GM18502 (cell line): Measurements from ENCODE around the gene FOXP1.

Experiments used
- ATAC-seq: cut with Tn5 transposase; IDR thresholded peaks from one replicate; pipeline ENCODE4 v1.9.1; 2021; ENCODE audit warnings: mild to moderate bottlenecking; ENCODE audit not compliant: unreplicated experiment, poor library complexity

FOXP1 gene

DNA sequence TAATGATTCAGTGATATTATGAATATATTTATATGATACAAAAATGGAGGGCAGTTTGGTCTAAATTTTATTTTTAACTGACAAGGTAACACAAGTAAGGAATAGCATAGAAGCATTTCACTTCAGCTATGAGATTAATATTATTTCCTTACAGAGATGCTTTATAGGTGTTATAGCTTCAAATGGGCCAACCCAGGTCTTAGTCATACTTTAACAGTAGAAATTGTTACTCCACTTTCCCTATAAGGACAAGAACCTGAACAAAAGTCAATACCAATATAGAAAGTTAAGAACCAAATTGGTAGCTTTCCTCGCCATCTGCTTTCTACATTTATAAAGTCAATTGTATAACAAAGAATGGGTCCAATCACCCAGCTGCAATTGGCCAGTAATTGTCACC, 570.6 kb downstream of the FOXP1 start:
- ATAC-seq: no peak

DNA sequence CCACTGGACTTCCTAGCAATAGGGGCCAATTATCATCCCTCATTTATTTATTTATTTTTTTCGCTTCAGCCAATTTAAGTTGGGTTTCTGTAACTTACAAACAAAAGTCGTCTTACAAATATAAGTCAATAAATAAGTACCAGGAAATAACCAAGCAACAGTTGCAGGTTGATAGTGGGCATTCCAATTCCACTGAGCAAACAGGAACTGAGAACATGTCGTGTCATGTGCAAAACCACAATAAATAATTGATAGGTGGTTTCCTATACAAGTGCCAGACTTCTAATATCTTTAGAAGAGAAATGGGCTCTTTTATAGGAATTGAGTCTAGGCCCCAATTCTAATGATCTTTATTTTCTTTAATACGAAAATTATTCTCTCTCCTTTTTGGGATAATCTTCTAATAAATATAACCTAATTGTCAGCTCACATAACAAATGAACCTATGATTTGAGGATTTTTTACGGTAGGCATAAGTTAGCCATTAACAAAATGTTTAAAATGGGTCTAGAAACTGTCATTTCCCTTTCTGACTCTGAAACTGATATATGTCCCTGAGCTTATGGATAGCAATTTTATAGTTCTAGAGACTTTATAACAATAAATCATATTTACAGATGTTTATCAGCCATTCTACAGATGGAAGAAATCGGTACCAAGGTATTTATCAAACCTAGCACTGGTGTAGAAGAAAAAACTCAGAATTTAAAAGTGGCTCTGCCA, 571.8 kb downstream of the FOXP1 start:
- ATAC-seq: peak; percentile 61

DNA sequence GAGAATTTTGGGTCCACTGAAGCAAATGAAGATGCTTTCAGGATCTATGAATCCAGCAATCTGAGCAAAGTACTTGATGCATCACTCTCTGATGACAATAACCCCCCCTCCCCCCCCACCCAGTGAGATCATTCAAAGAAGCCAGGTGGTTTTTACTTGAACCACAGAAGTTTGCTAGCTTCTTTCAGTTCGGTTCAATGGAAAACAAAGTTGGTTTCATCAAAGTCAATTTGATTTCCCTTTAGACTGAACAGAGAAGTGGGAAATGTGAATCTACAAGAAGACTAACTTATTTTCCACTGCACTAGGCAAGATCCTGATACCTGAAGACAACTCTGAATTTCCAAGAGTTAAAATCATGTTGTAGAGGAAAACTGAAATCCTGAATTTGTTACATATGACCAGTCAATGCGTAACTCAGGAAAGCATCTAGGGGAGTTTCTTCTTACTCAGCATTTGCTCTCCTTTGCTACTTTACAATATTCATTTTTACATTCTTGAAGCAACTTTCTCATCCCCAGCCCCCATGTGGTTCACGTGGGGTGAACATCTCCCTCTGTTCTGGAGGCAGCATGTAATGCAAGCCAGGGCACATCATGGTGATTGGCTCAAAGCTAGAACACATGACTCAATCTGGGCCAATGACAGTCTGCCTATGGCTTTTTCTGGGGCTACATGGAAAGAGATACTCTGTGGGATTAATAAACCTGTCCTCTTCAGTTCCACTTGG, 572.6 kb downstream of the FOXP1 start:
- ATAC-seq: peak; percentile 62

DNA sequence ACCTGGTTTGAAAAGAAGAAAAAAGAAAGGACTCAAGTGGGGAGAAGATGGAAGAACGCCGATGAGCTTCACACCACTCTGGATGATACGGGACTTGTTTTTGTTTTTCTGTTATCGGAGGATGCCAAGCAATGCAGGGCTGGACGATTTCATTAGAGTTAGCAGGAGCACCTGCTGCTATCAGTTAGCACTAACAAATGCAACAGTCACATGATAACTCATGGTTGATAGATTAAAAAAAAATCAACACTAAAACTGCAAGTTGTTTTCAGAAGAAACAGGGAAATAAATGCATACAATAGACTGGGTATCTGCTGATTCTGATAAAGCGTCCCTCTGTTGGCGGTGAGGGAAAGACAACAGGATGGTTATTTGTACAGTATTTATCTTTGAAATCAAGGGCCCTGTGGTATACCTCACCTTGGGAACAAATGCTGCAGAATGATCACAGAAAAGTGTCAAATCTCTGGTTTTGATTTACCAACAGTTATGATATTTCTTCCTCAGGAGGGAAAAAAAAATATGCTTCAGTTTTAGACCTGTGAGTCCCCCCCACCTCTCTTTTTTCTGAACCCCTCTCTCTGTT, 575.1 kb downstream of the FOXP1 start:
- no peak for ATAC-seq

DNA sequence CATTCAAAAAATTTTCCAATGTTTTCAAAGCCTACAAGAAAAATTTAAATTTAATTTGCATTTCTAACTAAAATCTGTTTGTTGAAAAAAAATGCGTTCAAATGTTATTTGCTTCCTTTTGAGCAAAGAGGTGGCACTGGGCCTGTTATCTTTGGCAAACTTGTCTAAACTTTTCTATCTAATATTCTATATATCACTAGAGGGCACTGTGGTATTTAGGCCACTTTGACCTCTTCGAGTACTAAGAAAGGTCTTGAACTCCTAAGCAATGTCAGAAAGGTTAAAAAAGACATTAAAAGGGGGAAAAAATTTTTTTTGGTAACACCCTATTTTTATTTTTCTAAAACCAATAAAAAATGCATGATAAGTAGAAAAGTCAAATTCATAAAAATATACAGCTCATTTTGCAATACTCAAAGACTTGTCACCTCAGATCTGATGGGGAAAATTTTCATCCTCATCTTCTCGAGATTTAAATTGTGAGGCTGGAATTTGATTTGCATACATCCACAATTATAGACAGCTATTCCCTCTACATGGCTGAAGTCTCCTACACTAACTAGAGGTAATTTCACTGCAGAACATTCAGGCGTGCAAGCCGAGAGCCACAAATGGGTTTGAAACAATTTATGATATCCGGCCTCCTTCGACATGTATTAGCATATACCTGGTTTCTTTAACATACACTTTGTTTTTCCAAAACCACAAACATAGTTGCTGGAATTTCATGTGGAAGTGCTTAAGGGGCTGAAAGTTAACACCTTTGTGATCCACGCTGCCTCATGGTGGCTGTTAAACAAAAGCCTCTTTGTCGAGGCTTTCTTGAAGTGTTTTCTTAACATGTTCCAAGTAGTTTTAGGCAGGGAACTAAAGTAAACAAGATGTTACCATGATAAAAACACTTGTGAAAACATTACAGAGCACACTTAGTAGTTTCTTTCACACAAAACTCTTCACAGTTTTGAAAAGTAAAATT, 576.4 kb downstream of the FOXP1 start:
- no peak for ATAC-seq

DNA sequence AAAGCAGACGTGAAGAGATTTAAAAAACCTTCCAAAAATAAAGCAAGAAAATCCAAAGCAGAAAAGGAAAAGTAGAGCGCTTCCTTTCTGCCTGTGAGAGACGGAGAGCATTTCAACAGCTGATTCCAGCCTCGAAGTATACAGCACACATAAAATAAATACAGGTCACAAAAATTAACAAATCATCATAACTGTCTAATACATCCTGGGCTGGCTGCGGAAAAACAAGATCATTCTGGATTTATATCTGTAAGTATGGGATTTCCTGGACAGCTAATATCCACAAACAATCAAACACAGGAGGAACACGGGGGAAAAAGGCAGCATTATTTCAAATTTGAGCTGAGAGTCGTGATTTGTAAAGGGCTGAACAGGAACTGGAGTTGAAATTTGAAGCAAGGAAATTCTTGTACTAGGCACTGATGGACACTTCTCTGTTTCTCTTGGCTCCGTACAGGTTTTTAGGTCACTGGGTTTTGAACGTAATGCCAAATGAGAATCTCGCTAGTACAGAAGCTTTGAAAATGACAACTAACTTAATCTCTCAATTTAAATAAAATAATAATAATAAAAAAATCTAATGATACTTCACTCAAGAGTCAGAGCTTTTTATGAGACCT, 577.7 kb downstream of the FOXP1 start:
- no peak for ATAC-seq

DNA sequence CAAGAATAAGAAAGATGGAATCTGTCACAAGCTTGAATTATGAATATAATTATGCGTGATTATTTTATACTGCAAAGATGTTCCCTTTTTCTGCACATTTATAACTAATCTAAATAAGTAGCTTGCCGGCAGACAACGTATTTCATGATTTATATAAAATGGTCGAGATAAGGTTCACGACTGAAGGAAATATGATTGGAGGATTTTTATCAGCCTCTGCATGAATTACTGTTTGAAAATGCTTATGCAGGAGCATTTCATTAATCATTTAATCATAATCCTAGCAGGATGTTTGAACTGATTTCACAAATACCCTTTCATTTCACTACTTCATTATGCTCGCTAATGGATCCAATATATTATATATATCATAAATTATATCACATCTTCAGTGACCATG, 580.0 kb downstream of the FOXP1 start:
- no peak for ATAC-seq

DNA sequence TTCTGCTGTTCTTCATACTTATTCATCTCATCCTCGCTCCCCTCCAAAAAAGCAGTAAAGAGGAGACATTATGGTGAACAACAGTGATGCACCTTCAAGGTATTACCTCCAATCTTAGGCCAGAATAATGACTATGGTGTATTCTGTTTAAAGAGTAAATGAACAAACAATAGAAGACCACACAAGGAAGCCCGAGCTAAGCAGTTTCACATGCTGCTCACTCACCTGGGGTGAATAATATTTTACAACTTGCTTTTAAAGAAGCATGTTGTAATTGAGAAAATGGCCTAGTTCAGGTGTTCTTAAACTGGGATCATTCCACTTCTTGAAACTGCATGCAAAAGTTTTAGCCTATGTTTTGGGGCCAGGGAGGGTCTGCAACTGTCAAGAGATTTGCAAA, 581.2 kb downstream of the FOXP1 start:
- no peak for ATAC-seq

DNA sequence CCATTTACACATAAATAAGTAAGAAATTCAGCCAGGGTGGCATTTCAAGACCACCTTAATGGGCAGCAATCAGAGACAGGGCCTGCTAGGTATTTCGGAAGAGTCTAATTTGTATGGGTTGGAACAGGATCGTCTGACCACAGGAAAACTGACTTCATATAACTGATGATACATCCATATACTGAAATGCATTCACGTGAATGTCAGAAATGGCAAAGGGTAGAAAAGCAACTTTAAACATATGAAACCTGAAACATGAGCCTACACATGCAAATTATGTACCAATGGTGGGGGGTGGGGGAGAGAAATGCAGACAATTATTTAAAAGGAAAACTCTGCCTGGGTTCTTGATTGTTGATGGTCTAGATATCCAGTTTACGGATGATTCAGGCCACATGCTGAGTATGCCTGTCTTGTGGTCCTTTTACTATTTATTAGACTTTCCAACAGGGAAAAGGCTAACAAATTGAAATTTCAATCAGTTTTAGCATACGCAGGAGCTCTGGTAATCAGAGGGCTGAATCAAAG, 582.2 kb downstream of the FOXP1 start:
- no peak for ATAC-seq

DNA sequence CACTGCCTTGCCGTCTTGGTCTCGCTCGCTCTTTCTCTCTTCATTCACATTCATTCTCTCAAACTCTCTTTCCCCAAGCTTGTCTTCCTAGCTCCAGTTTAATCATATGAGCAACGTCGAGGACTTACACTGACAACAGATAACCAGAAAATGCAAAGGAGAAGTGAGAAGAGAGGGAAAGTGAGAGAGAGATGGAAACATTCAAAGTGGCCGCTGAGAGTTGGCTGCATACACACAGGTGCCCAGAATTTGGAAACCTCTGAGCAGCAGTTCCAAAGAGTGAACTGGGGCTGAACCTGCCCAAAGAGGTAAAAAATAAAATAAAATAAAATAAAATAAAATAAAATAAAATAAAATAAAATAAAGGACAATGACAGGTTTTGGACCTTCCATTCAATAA, 583.0 kb downstream of the FOXP1 start:
- ATAC-seq: no peak

DNA sequence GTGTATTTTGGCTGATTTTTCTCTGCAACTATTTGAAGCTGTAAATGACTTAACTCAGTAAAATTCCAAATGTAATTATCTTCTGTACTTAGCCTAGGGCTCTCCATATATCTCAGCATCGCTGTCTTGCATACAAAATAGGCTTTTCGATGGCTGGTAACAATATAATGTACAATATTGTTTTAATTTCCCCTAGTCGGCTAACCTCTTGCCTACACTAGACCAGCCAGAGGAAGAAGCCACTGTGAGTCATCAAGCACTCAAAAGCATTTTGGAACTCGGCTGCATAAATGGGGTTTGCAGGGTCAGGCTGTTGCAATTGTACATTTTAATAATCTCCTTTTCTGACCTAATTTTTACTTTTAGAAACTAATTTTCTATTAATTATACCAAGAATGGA, 583.8 kb downstream of the FOXP1 start:
- ATAC-seq: no peak

DNA sequence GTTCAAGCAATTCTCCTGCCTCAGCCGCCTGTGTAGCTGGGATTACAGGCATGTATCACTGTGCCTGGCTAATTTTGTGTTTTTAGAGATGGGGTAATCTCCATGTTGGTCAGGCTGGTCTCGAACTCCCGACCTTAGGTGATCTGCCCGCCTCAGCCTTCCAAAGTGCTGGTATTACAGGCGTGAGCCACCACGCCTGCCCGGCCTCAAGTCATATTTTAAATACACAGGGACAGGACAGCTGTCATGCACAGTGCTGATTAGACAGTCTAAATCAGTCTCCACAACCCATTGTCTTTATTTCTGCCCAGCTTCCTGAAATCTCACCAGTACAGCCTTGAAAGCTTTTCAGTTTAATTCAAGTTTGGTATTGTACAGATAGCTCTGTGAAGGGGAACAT, 587.4 kb downstream of the FOXP1 start:
- ATAC-seq: no peak

DNA sequence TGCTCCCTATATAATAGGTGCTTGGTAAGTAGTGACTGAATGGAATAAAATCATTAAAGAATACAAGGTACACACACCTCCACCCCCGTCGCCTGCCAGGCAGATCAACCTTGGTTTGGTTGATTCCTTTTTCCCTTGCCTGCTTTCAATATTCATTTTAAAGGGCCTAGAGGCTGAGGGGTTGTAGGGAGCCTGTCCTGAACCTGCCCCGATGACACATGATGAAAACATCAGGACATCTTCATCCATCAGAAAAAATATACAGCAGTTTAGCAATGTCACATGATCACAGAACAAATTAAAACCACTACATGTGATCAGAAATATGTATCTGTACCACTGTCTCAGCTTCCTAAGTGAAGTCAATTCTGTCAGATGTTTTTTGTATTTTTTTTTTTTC, 588.9 kb downstream of the FOXP1 start:
- ATAC-seq: no peak

DNA sequence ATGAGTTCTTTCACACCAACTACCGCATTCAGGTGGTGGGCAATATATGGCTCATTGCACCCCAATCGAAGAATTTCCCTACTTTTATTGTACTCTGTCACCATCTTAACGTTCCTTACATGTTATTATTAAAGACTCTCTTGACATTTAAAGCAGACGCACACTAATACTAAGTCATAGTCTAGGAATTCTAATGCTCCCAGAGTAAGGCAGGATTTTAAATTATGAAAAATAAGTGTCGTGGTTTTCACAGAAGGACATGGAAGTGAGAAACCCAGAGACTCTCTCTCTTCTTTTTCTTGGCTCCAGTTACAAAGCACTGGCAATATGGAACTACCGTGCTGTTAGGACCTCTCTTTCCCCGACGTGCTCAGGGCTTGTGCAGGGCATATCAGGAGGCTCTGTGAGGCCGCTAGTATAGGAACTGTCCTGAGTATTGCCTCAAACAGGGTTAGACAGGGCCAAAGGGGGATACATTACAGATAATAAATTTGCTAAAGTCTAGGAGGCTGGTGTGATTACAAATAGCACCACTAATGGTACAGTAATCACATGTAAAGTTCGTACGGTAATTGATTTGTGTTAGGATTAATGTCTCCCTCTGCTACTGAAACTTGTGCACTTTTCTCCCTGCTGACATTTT, 590.8 kb downstream of the FOXP1 start:
- no peak for ATAC-seq

DNA sequence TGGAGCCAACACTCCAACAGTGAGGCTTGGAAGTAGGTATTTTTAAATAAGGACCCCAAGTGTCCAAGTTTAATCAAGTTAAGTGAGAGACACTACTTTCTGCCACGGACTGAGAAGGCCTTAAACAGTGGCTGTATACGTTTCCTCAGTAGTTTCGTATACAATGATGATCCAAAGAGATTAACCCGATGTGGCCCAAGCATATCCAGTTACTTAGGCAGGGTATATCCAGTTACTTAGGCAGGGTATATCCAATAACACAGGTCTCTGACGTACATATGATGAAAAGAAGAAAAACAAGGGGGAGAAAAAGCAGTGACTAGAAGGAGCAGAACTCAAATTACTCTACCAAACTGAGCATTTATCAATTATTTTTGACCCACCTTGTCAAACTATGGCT, 591.4 kb downstream of the FOXP1 start:
- no peak for ATAC-seq

DNA sequence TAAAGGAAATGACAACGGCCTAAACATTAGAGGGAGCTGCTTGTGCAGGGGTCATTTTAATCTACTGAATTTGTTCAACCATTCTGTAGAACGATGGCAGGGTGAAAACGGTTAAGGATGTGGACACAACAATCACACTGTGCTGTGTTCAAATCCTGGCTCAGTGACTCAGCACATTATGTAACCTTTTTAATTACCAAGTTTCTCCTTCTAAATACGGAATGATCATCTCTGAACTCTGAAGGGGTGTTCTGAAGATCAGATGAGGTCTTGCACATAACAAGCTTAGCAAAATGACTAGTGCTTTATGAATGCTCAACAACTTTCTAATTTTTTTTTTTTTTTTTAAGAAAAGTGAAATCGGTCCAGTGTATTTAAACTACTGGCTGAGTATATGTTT, 592.8 kb downstream of the FOXP1 start:
- ATAC-seq: no peak

DNA sequence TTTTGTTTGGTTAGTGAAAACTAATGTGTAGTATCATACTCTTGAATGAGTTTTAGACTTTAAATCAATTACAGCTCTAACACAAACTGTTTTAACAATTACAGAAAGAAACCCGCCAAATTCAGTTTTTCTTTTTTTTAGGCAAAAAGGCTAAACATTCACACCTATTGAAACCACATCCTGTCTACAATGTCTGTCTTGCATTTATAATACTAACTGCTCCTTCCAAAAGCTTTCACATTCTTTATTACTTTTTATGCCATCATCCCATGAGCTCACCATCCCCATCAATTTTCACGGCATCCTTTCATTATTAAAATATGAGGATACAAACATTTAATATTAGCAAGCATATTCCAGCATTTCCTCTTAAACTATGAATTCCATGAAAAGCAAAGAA, 593.3 kb downstream of the FOXP1 start:
- ATAC-seq: no peak

DNA sequence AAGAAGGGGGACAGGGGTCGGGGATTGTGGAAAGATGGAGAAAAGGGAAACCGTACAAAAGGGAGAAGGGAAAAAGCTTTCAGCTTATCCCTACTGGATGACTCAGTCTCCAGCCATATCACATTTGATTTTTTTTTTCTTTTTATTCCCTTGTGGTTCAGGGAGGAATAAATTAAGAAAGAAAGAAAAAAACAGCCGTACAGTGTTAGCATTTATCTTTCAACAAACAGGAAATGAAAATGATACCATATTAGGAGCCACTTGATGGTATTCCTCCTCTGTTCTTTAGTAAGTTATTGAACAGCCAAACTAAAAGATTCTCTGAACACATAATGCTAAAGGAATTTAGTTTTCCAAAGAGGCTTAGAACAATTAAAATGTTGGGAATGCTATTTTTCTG, 594.4 kb downstream of the FOXP1 start:
- no peak for ATAC-seq

DNA sequence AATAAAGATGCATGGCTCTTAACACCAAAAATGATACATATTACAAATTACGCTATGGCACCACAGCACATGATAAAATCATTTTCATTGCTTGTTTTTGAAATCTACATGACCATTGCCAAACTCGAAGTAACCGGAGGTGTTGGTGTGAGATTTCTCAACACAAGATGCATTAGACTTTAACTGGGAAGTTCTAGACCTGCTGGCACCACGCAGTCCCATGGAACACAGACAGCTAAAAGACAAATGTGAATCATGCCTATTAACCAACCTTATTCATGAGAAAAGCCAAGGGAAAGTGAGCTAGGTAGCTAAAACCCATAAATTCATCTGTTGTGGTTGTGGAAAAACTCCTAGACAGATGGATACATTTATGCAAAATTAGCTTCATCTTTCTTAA, 595.4 kb downstream of the FOXP1 start:
- ATAC-seq: no peak
